ENCODE data around the gene URAD.

URAD gene

DNA sequence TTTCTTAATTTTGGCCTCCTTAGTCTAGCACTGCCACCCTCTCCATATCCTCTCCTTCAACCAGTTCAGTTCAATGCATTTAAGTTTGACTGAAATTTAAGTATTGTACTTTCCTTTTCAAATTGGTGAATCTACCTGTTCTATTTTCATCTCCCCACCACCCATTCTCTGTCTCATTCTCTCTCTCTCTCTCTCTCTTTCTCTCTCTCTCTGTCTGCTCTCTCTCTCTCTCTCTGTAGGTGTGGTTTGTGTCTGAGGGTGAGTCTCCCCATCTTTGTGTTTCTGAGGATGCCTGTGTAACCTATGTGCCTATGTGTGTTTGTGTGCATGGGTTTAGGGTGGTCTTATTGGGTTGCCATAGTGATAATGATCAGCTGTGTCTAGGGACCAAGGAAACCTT is 58.6 kb downstream of the URAD start:
- TF ChIP-seq, protein P1, sequence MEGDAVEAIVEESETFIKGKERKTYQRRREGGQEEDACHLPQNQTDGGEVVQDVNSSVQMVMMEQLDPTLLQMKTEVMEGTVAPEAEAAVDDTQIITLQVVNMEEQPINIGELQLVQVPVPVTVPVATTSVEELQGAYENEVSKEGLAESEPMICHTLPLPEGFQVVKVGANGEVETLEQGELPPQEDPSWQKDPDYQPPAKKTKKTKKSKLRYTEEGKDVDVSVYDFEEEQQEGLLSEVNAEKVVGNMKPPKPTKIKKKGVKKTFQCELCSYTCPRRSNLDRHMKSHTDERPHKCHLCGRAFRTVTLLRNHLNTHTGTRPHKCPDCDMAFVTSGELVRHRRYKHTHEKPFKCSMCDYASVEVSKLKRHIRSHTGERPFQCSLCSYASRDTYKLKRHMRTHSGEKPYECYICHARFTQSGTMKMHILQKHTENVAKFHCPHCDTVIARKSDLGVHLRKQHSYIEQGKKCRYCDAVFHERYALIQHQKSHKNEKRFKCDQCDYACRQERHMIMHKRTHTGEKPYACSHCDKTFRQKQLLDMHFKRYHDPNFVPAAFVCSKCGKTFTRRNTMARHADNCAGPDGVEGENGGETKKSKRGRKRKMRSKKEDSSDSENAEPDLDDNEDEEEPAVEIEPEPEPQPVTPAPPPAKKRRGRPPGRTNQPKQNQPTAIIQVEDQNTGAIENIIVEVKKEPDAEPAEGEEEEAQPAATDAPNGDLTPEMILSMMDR (IDR thresholded peaks at IDR 0.05; ENCODE audit: low read length, missing control alignments) = no peak

DNA sequence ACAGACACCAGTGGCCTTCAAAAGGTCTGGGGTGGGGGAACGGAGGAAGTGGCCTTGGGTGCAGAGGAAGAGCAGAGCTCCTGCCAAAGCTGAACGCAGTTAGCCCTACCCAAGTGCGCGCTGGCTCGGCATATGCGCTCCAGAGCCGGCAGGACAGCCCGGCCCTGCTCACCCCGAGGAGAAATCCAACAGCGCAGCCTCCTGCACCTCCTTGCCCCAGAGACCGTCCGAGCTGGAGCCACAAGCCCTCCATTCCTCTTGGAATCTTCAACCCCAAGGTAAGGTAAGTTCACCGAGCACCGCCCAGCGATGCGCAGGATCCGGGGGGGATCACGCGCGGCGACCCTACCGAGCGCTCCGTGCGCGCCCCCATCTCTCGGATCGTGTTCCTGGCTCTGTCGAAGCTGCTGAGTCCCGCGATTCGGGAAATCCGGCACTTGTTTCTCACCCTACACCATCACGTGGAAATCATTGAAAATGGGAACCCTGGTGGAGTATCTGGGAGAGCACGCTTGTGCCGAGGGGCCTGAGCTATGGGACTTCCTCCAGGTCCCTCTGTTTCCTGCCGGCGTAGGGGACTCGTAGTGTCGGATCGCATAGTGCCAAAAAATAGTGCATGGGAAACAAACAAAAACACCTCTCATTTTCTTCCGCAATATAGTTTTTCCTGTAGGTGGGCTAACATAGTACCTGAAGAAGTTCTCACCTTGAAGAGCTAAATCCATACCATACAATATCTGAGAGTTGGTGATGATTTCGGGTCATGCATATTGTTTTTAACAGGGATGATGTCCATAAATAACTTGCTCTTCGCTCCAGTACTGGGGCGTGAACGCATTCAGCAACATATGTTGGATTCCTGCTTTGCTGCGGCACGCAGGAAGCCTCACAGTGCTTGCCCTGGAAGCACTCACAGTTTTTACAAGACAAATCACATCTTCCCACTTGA is 59.4 kb downstream of the URAD start:
- no peak overlapping the region for H3K4me3 ChIP-seq (replicated peaks; ENCODE audit: low read depth, low read length)
- TF ChIP-seq, protein P1 (IDR thresholded peaks at IDR 0.05; ENCODE audit: low read length, missing control alignments) = no peak
- DNase-seq (ENCODE audit: low read depth) = no peak

More for the DNA sequence above, 58.6 kb downstream of the URAD start:
- H3K4me3 ChIP-seq (replicated peaks; ENCODE audit: low read depth, low read length) = no peak overlapping the region
- DNase-seq (ENCODE audit: low read depth) = no peak

- TF ChIP-seq, protein P1 (IDR thresholded peaks at IDR 0.05; ENCODE audit: low read length, missing control alignments) = no peak
- no peak for DNase-seq (ENCODE audit: low read depth)
- H3K4me3 ChIP-seq (replicated peaks; ENCODE audit: low read depth, low read length) = no peak overlapping the region
These were observed 60.1 kb downstream of the URAD start for GRCh38 chr13:27928353-27928804.
